Measurements from ENCODE around the gene ZNF135.

The ZNF135 gene

GRCh38 chr19:58059003-58059670, at the start of gene ZNF135:
TSS of gene ZNF135 (plus strand) at chr19:58059282. CDS start at chr19:58060003, 721 bp downstream.
- DNase-seq, result peak; percentile 73

GRCh38 chr19:58009301-58009665, 49.8 kb upstream of the ZNF135 start:
- DNase-seq, result no peak
- no peak for ATAC-seq

More at GRCh38 chr19:58059003-58059670, at the start of gene ZNF135:
- ATAC-seq, result peak; percentile 80

- DNase-seq (peak; percentile 63), ATAC-seq (peak; percentile 76)
These were observed 49.3 kb upstream of the ZNF135 start for GRCh38 chr19:58009666-58010301.

- DNase-seq, result no peak
- ATAC-seq, result no peak
These were observed 48.6 kb upstream of the ZNF135 start for GRCh38 chr19:58010507-58010906.

- no peak for DNase-seq
- ATAC-seq, result no peak
These were observed 44.9 kb upstream of the ZNF135 start for GRCh38 chr19:58014141-58014540.

- no peak for DNase-seq
These were observed 39.0 kb upstream of the ZNF135 start for GRCh38 chr19:58020129-58020528.

DNA sequence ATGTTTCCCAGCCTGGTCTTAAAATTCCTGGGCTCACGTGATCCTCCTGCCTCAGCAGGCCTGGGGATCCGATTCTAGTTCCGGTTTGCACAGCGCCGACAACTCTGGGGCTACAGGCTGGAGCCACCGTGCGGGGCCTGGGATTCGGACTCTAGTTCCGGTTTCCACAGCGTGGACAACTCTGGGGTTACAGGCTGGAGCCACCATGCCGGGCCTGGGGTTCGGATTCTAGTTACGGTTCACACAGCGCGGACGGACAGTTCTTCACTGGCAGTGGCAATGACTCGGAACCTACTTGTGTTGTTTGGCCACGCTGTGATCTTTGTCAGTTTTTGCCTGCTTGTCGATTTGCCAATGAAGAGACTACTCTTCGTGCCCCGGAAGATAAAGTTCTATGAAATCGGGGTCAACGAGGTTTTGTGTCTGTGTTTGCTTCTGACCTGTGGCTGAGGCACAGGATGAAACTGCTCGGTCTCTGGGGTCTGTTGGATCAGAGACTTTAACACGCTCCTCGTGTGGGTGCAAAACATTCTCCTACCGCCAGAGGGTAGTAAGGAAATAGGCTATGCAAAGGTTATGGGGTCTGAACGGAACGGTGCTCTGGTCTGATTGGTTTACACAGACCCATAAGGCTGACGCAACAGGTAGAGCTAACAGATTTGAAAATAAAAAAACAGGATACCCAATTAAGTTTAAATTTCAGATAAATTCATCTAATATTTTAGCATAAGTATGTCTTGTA, 37.4 kb upstream of the ZNF135 start:
- peak; percentile 65 for ATAC-seq
- peak; percentile 43 for DNase-seq

More at GRCh38 chr19:58020129-58020528, 39.0 kb upstream of the ZNF135 start:
- no peak for ATAC-seq

- ATAC-seq (no peak), DNase-seq (no peak)
These were observed 36.8 kb upstream of the ZNF135 start for GRCh38 chr19:58022283-58022660.

DNA sequence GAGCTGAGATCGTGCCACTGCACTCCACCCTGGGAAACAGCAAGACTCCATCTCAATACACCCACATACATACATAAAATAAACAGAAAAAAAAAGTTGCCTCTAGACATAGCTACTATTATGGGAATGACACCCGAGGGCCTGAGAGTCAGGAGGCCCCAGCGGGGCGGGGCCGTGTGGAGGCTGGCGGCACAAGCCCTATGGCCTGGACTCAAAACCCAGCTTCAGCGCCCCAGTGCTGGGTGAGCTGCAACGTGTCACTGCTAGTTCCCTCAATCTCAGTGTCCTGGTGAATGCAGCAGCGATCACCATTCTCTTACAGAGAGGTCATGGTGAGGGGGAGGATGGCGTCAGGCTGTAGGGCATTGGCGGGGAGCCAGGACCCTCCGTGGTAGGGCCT, 34.4 kb upstream of the ZNF135 start:
- DNase-seq (no peak), ATAC-seq (no peak)

- peak; percentile 25 for DNase-seq
- ATAC-seq, result no peak
These were observed 25.2 kb upstream of the ZNF135 start, which contains the start of gene ZSCAN1 for GRCh38 chr19:58033741-58034476. TSS of gene ZSCAN1 (plus strand) at chr19:58034025. CDS start at chr19:58037837, 3,812 bp downstream.

DNA sequence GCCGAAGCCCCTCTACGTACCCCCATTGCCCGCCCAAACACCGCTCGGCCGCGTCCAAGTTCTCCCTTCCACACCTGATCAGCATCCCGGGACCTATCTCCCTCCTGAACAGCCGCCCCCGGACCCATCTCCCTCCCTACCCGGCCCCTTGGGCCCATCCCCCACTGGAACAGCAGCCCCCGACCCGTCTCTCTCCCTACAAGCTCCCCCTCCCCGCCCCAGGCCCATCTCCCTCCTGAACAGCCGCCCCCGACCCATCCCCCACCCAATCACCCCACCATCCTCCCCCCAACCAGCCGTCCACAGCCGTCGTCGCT, 24.6 kb upstream of the ZNF135 start:
- DNase-seq (no peak), ATAC-seq (no peak)

DNA sequence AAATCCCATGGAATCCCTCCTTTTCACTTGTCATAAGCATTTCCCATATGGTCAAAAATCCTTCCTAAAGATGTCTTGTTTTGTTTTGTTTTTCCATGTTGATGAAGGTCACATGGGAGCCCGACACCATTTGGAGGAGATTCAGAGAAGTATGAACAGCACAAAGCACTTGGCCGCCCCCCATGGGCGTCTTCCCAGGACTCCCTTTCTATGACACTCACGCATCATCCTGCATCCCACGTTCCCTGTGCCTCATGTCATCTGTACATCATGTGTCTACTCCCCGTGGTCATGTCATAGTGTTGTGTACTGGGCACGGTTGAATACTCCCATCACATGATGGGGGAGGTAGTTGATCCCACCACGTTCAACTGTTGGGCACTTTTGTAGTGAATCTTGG, 23.2 kb upstream of the ZNF135 start:
- ATAC-seq, result no peak
- DNase-seq, result no peak

DNA sequence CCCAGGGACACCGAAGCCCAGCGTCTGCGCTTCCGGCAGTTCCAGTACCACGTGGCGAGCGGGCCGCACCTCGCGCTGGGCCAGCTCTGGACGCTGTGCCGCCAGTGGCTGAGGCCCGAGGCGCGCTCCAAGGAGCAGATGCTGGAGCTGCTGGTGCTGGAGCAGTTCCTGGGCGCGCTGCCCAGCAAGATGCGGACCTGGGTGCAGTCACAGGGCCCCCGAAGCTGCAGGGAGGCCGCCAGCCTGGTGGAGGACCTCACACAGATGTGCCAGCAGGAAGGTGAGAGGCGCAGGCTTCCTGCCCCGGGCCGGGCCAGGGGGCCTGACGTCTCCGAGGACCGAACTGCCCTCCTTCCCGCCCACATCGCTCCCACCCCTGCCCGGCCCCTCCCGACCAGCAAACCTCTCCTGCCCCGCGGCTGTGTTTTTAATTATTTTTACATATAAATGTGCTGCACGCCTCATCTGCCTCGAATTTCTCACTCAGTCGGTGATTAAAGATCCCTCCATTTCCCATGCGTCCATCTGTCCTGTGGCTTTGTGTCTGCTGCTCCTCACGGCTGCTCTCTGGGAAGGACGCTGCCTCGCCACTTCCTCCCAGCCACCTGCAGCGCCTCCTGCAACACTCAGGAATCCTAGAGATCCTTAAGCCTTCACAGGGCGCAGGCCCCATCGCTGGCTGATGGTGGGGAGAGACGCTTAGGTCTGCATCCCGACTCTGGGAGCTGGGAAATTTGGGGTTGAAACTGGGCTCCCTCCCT, 21.0 kb upstream of the ZNF135 start:
- DNase-seq, result no peak
- no peak for ATAC-seq

DNA sequence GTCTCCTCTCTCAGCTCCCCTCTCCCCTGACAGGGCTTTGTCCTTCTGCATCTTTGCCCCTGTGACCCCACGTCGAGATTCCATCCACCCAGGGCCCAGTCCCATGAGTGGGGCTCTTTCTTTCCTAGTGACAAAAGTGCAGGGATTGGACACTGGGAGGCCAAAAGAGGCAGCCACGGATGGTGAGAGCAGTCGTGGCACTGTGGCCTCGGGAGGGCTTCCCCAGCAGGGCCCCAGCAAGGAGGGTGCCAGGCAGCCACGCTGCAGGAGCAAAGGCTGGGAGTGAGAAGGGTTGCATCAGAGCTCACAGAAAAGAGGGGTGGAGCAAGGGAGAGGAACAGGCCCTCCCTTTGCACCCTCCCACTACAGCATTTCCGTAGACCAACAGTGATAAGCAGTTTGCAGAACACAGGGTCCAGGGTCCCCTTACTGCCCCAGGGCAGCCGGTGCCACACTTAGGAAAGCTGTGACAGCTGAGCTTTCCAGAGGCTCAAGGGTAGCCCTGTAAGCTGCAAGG, 20.3 kb upstream of the ZNF135 start:
- no peak for DNase-seq
- ATAC-seq, result no peak

DNA sequence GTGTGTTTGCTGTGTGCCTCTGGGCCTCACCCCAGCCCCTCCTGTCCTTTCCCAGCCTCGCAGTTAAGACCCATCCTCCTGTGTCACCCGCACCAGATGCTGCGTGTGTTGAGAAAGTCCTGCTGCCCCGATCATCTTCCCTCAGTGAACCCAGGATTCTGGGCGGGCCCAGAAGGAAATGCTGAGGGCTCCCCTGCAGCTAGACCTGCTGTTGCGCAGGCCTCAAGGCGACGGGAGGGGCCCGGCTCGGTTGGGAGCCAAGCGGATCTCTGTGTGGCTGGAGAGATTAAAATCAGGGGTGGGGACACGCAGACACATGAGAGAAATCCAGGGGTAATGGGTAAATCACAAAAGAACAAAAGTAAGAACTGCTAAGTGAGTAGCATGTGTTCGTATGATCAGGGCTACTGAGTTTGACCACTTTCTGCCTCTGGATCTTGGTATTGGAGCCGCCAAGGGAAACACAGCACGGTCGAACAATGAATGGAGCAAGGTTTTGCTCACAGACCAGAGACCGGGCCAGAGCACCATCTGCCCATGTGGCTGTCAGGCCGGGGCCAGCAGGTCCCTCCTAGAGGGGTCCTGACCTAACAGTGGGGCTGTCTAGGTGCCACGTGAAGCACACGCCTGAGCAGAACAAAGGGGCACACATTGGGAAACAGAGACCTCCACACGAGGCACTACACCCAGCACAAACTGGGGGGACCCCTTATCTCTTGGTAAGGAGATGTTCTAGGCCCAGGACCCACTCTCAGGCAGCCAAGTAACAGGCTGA, 18.1 kb upstream of the ZNF135 start:
- ATAC-seq, result no peak
- no peak for DNase-seq

DNA sequence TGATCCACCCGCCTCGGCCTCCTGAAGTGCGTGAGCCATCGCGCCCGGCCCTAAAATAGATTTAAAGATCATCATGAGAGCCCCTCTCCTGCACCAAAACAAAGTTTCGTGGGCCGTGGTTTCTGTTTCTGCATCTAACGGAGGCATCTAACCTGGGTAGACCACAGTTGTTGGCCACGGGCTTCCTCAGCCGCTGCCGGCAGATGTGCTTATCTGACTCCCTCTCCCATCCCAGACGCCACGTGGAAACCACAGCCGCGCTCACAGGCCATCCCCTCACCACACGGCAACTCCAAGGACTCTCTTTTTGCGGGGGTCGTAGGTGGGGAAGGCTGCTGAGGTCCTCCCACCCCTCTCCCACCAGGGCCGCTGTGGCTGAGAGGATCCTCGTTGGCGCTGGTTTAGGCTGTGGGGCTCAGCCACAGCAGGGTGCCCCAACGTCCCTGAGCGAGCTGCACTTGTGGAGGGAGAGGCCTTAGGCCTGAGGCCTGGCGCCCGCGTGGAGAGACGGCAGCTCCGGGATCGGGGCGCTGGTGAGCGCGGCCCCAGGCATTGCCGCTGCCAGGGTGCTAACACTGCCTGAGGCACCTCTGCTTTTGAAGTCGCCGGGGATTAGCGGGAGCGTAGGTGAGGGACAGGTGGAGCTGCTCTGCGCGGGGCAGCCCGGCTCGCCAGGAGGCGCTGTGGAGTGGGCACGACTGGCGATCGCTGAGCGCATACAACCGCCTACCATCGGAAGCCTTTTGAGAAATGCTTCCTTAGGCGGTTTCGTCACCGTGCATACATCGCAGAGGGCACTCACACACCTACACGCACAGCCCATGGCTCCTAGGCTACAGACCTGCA, 16.4 kb upstream of the ZNF135 start:
- no peak for ATAC-seq
- DNase-seq, result no peak

- ATAC-seq, result no peak
- no peak for DNase-seq
These were observed 14.7 kb upstream of the ZNF135 start for GRCh38 chr19:58044391-58044790.

GRCh38 chr19:58044886-58045285, 14.2 kb upstream of the ZNF135 start:
- ATAC-seq (no peak), DNase-seq (no peak)

- no peak for DNase-seq
- ATAC-seq, result no peak
These were observed 13.6 kb upstream of the ZNF135 start for GRCh38 chr19:58045411-58046050.
